Measurements from ENCODE around the gene POLD3.
A peak's percentile ranks its signal among the peaks of the same experiment; 100 is the strongest.

Gene POLD3, protein sequence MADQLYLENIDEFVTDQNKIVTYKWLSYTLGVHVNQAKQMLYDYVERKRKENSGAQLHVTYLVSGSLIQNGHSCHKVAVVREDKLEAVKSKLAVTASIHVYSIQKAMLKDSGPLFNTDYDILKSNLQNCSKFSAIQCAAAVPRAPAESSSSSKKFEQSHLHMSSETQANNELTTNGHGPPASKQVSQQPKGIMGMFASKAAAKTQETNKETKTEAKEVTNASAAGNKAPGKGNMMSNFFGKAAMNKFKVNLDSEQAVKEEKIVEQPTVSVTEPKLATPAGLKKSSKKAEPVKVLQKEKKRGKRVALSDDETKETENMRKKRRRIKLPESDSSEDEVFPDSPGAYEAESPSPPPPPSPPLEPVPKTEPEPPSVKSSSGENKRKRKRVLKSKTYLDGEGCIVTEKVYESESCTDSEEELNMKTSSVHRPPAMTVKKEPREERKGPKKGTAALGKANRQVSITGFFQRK

DNA sequence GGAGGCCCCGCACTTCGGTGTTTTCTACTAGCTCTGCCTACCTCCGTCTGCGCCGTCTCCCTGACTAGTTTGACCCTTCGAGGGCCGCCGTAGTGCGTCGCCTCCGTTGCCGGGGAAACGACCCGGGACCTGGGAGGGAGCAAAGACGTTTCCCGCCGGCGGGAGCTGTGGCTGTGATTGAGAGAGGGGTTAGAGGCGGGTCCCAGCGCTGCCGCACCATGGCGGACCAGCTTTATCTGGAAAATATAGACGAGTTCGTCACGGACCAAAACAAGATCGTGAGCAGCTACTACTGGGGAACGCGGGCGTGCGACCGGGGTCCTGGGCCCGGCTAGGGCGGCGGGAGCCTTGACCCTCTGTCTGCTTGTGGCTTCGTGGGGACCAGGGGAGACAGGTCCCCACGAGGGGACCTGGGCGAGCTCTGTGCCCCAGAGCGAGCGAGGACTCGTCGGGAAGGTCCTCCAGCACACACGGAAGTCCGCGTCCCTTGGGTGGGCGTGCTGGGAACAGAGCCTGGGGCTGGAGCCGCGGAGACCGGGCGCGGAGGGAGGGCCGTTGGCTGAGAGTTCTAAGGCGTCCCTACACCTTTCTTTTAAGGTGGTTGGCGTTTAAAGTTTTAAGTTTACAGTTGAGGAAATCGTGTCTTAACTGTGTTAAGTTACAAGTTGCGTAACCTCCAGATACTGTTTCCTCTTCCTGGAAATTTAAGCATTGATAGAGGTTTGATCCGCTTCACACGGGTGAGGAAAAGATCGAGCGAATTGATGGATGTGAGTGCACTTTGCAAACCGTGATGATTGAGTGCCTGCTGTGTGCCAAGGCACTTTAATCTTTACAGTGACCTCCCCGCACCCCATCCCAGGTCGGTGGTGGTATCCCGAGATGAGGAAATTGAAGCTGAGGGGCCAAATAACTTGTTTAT lies at the start of gene POLD3:
Gene POLD3 (plus strand): TSS at position 142 of the 922 bp plus-strand sequence. CDS start 77 bp downstream, at position 219.
- peak; percentile 58 for FAIRE-seq

DNA sequence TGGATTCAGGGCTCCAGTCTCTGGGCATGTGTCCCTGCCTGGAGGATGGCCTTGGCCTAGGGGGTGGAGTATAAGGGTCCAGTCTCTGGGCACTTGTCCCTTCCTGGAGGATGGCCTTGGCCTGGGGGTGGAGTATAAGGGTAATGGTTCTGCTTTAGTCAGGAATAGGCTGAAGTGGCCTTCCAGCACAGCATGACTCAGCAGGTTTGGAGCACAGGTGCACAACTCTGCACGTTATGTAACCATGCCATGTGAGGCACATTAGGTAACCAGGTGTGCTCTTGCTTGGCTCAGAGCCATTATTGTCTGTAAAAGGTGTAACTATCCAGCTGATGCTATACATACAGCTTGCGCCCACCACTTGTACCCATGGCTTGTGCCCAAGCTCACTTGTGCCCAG lies 48.4 kb upstream of the POLD3 start:
- no peak for FAIRE-seq

DNA sequence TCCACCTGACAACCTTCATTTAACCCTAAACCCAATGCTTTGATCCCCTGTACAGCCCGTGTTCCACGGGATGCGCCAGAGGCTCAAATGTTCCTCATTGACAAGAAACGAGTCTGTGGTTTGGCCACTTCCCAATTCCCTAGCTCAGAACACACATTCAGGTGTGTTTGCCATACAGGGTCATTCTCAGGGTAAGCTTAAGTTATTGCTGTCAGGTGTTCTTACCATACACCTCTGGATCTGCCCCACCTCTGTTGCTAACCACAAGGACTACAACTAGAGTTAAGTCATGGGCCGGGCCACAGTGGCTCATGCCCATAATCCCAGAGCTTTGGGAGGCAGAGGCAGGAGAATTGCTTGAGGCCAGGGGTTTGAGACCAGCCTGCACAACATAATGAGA lies 45.6 kb upstream of the POLD3 start:
- no peak for FAIRE-seq

DNA sequence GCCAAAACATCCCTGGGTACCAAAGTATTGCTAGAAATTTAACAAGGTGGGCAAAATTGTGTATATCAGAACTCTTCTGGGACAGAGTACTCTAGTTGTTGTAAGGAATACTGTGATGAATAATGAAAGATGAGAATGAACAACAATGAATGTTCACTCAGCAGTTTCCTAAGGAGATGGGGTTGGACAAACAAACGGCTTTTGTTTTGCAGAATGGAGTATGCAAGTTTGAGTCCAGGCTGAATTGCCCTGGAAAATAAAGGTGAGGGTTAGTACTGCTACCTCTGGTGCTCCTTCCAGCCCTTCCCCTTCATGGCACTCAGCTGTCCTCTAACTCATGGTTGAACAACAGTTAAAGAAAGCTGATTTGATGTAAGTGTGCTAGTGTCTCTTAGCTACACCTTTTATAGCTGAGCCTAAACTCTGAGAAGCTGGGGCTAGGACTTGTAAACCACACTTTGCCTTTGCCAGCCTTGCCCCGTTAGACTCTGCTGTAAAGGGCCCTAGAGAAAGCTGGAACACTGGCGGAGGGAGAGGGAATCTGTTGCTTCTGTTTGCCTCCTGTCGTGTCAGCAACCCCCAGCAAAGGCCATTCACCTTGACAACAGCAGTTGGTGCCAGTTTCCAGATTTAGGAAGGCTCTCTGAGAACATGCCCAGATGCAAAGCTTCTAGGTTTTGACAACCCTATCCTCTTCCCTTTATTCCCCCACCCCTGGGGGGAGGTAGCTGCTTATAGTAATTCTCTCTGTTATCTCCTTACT lies 41.2 kb upstream of the POLD3 start:
- FAIRE-seq: no peak

DNA sequence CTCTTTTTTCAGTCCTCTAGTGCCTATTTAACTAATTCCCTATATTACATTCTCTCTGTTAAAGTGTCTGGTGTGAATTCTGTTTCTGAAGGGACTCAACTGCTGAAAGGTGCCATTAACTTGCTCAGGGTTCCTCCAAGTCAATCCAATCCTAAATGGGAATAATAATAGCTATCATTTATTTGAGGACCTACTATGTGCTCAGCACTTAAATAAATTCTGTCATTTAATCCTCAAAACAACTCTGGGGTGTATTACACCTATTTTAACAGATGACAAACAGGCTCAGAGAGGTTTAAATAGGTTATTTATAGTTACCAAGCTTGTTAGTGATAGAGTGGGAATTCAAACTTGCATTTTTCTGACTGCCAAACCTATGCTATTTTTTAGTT lies 40.6 kb upstream of the POLD3 start:
- no peak for FAIRE-seq

DNA sequence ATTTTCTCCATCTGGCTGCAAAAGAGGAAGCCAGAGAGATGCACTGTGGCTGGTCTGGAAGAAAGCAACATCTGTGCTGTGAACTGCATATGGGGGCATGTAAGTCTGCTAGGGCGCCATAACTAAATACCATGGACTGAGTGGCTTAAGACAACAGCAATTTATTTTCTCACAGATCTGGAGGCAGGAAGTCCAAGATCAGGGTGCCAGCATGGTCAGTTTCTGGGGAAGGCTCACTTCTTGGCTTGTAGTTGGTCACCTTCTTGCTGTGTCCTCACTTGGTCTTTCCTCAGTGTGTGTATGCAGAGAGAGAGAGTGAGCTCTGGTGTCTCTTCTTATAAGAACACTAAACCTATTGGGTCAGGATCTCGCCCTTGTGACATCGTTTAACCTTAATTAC lies 34.9 kb upstream of the POLD3 start:
- FAIRE-seq: no peak

DNA sequence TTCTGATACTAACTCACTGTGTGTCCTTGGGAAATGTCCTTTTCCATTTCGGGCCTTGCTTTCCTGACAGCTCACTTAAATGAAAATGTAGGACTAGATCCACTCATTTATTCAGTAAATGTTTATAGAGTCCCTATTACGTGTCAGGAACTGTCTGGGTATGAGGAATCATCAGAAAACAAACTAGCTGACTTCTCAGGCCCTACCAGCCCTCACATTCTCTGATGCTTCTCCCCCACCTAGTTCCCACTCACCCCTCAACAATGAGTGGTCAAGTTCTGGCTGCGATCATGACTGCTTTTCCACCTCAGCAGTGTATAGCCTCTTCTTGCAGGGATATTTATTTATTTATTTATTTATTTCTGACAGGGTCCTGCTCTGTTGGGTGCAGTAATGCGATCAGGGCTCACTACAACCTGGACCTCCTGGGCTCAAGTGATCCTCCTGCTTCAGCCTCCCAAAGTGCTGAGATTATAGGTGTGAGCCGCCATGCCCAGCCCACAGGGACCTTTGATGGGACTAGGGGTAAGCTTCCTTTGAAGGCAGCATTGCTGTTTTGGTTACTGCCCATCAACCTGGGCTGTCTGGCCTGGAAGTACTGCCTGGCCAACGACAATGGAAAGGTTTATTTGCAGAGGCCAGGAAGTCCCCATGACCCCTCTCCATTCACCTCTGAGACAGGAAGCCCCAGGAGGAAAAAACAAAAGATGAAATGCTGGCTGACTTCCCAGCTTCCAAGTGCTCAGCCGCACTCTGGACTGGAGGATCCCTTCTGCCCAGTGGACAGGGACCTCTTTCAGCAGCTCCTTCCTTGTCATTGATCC lies 33.1 kb upstream of the POLD3 start:
- FAIRE-seq: no peak

DNA sequence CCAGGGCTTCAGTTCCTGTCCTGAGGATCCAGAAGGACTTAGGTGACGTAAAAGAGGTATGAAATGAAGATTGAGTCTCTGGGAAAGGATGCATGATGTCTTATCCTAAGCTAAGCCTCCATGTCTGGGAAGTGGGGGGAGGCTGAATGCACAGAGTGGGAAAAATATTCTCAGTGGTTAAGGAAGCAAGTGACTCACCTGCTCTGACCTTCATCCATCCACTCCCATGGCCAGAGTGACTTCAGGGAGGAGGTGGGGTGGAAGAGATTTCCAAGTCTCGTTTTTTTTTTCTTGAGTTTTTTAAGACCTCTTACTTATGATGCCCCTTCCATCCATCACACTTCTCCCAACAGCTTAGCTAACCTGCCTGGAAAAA lies 32.5 kb upstream of the POLD3 start:
- FAIRE-seq: no peak

DNA sequence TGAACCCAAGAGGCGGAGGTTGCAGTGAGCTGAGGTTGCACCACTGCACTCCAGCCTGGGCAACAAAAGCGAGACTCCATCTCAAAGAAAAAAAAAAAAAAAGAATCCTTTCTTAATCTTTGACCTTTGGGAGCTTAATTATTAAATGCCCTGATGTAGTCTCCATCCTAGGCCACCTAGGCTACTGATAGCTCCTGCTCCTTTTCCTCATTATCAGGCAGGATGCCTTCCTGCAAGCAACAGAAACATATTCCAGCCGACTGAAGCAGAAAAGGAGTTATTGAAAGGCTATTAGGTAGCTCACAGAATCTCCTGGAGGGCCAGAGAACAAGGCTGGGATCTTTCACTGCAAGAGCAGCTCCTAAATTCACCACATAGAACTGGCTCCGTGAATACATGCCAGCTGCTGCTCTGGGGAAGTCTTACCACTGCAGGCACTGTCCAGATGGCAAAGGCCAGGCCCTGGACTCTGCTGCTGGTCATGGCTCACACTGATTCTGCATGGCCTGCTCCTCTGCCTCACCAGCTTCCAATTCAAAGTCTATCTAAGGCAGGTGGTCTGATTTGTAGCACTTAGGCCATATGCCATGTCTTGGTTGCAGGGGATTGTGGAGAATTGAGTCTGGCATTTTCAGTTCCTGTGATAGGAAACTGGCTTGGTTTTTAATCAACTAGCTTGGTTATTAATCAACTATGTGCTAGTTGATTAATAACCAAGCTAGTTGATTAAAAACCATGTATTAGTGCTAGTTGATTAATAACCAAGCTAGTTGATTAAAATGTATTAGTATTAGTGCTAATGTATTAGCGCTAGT lies 26.0 kb upstream of the POLD3 start:
- FAIRE-seq: no peak

DNA sequence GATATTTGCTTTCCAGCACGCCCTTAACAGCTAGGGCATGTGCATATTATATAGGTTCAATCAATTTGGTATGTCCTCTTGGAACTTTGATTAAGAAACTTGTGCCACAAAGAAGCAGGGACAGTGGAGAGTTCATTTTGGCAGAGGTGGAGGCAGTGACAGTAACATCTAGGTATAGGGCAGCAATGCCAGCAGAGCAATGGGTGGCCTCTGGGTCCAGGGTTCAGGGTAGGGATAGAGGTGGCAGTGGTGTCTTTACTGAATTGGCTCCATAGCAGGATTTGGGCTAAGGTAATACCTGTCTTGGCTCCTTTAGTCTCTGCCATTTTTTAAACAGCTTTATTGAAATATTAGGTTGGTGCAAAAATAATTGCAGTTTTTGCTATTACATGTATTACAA lies 24.4 kb upstream of the POLD3 start:
- no peak for FAIRE-seq

DNA sequence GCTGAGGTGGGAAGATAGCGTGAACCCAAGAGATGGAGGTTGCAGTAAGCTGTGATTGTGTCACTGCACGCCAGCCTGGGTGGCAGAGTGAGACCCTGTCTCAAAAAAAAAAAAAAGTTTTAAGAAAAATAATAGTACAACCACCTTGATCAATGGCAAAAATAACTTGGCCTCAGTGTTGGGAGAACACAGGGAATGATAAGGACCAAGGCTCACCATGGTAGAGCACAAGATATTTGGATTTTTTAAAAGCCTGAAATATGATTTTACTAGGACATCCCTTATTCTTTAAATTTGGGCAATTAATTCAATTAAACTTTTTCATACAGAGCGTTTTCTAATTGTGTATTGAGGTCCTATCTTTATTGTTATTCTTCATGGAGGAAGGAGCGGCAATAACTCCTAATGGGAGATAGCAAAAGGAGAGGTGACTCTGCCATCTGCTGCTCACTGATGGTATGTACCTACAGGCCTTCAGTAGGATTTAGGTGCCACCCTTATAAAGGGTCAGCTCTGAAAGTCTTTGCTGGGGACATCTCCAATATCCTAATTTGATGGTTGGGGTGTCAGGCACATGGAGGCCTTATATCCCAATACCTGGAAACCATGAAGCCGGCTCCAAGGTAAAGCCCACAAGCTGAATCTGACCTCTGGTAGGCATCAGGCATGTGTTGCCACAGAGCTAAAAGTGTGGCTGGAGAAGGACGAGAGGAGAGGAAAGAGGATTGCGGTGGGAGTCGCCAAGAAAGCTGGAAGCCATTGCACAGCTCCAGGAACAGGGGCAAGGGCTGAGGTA lies 21.9 kb upstream of the POLD3 start:
- FAIRE-seq: no peak

DNA sequence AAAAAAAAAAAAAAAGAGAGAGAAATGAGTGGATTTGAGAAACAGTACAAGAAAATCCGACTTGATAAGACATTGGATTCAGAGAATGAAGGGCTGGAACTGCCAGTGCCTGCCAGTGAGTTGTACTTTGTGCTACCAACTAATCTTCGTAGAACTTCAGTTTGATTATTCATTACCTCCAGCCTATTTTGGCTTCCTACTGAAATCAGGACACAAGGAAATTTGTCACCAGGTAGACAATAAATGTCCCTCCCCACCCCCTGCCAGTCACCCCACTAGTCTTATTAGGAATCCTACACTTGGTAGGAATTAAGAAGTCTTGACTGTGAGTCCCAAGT lies 21.4 kb upstream of the POLD3 start:
- no peak for FAIRE-seq

DNA sequence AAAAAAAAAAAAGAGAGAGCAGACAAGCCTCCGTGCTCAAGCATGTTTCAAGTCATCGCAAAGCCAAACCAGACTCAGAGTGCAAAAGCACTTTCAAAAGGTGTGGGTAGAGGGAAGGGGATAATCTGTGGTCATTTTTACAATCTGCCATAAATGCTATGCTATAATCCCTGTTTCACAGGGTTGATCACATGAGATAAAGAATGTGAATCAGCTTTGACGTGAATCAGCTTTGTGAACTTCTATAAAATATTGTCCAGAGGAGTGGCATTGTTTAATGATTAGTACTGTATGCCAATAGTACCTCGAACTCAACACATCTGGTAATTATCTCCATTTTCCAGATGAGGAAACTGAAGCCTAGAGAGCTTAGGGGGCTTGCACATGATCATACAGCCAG lies 20.0 kb upstream of the POLD3 start:
- no peak for FAIRE-seq

DNA sequence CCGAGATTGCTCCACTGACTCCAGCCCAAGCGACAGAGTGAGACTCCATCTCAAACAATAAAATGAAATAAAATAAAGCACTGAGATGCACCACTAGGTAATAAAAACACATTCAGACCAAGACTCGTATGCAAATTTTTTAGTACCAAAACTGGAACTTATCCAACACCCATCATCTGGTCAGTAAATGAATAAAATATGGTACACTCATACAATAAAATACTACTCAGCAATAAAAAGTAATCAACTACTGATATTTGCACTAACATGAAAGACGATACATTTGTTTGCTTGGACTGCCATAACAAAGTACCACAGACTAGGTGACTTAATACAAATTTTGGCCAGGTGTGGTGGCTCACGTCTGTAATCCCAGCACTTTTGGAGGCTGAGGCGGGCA lies 17.8 kb upstream of the POLD3 start:
- no peak for FAIRE-seq

DNA sequence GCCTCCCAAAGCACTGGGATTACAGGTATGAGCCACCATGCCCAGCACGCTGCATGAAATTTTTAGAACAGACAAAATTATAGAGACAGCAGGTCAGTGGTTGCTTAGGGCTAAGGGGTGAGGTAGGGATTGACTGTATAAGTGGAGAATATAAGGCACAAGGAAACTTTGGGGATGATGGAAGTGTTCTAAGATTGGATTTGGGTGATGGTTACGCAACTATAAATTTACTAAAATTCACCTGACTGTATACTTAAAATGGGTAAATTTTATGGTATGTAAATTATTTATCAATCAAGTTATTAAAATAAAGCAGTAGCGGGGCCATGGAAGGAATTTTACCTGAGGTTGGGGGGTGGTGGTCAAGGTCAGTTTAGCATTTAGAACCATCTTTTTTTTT lies 16.4 kb upstream of the POLD3 start:
- no peak for FAIRE-seq

DNA sequence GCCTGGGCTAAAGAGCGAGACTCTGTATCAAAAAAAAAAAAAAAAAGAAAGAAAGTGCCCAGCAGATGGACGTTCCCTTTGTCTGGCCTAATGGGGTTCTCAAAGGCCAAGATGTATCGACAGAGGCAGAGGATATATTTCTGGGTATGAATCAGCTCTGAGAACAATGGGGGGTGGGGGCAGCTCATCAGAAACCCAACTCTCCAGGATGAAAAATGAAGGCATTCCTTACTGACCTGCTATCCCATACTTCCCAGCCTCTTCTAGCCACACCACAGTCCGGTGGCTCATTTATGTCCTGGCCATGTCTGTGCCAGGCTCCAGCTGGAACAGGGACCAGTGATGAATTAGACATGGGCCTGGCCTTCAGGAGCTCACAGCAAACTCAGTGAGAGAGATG lies 15.2 kb upstream of the POLD3 start:
- no peak for FAIRE-seq

DNA sequence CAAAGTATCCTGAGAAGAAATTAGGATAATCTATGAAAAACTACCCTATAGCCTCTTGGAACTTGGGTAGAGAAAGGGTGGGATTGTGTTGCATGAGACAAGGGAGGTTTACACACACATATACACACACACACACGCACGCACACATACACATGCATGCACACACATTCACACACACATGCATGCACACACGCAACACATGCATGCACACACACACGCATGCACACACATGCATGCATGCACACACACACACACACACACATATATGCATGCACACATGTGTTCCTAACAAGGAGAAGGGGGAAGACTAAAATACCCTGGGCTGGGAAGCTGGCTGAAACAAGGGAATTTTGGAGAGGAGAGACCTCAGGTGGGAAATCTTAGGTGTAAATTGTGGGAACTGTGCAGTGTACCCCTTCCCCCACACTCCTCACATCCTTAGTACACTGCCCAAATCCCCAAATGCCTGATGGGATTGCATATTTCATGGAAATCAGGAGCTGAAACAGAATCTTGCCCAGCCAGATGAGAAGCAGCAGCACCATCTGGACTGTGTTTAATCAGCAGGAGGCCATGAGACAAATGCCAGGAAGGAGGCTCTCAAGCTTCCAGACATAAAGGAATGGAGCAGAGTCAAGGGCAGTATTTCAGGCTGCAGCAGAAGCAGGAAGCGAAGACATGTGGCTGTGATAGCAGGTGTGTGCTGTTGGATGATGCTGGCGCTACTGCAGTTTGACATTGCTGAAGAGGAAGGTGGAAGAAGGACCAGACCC lies 14.6 kb upstream of the POLD3 start:
- FAIRE-seq: no peak

DNA sequence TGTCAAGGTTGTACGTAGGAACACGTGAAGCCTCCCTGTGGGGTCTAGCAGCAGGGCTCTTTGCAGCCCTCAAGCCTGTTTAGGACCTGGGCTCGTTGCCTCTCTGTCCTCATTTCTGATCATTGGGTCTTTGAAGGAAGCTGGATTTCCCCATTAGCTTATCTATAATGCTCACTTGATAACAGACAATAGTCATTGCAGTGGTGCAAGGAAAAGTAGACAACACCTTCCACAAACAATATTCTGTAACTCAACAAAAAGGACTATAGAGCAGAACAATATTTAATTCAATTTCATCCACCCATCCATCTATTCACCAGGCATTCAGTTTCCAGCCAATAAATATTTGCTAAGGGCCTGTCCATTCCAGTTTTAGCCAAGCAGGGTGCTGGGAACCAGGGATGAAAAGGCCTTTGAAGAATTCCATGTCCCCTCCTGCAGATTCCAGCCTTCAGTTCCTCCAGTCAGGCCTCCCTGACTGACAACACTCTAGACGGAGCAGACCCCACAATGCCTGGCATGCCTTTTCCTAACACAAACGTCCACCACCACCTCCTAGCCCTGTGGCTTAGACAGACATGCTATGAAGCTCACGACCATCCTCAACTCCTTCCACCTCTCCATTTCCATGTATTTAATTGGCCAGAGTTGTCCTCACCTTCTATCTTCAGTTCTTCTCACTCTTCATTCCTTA lies 12.7 kb upstream of the POLD3 start:
- FAIRE-seq: no peak

DNA sequence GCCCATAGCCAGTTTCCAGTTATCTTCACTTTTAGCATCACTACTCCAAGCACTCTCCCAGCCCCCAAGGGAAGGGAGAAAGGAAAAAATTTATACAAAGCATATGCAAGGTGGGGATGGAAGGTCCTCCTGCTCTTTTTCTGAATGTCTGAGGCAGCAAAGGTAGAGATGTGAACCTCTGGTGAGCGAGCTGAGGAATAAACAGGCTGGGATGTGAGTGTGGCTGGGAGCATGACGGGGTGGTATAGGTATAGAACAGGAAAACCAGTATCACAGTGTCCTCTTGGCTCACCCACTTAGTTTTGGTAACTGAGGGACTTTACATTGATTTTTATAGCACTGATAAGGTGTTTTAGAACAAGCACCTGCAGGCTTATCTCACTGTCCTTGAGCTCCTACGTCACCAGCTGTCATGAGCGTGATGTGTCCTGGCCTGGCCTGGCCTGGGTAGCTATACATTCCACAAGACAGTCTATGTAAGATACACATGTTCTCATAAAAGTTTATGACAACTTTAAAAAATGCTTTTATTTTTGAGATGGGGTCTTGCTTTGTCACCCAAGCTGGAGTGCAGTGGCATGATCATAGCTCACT lies 10.3 kb upstream of the POLD3 start:
- no peak for FAIRE-seq

Measured in TTC549 (cell line).